Measurements from ENCODE around the gene RAD51B. TPM values are rescaled to one million over a fixed set of nuclear protein-coding genes. Genes with fewer than 3 reads are reported as not detected.

Gene RAD51B
- total RNA-seq, 1 experiment from 2014 or later: 14.2 TPM

DNA sequence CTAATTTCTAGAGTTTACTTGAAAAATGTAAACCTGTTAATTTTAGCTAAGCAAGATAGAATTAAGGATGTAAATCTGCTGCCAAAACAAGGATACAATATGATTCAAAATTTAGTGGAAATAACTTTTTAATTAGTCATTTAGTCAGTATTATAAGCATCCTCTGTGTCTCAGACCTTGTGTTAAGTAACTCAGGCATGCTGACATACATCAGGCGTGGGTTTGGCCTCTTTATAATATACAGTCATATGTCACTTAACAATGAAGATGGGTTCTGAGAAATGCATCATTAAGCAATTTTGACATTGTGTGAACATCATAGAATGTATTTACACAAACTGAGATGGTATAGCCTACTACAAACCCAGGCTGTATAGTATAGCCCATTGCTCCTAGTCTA lies 586.4 kb downstream of the RAD51B start (continued):
- TF ChIP-seq, protein P1, sequence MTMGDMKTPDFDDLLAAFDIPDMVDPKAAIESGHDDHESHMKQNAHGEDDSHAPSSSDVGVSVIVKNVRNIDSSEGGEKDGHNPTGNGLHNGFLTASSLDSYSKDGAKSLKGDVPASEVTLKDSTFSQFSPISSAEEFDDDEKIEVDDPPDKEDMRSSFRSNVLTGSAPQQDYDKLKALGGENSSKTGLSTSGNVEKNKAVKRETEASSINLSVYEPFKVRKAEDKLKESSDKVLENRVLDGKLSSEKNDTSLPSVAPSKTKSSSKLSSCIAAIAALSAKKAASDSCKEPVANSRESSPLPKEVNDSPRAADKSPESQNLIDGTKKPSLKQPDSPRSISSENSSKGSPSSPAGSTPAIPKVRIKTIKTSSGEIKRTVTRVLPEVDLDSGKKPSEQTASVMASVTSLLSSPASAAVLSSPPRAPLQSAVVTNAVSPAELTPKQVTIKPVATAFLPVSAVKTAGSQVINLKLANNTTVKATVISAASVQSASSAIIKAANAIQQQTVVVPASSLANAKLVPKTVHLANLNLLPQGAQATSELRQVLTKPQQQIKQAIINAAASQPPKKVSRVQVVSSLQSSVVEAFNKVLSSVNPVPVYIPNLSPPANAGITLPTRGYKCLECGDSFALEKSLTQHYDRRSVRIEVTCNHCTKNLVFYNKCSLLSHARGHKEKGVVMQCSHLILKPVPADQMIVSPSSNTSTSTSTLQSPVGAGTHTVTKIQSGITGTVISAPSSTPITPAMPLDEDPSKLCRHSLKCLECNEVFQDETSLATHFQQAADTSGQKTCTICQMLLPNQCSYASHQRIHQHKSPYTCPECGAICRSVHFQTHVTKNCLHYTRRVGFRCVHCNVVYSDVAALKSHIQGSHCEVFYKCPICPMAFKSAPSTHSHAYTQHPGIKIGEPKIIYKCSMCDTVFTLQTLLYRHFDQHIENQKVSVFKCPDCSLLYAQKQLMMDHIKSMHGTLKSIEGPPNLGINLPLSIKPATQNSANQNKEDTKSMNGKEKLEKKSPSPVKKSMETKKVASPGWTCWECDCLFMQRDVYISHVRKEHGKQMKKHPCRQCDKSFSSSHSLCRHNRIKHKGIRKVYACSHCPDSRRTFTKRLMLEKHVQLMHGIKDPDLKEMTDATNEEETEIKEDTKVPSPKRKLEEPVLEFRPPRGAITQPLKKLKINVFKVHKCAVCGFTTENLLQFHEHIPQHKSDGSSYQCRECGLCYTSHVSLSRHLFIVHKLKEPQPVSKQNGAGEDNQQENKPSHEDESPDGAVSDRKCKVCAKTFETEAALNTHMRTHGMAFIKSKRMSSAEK (CRISPR knock-in tag; IDR thresholded peaks at IDR 0.05; ENCODE audit: borderline replicate concordance): no peak
- TF ChIP-seq SMAD3 (CRISPR knock-in tag; IDR thresholded peaks at IDR 0.05; ENCODE audit: borderline replicate concordance): no peak
- TF ChIP-seq, protein P2, sequence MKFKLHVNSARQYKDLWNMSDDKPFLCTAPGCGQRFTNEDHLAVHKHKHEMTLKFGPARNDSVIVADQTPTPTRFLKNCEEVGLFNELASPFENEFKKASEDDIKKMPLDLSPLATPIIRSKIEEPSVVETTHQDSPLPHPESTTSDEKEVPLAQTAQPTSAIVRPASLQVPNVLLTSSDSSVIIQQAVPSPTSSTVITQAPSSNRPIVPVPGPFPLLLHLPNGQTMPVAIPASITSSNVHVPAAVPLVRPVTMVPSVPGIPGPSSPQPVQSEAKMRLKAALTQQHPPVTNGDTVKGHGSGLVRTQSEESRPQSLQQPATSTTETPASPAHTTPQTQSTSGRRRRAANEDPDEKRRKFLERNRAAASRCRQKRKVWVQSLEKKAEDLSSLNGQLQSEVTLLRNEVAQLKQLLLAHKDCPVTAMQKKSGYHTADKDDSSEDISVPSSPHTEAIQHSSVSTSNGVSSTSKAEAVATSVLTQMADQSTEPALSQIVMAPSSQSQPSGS (CRISPR knock-in tag; IDR thresholded peaks at IDR 0.05; ENCODE audit: borderline replicate concordance, low read depth): no peak
- TF ChIP-seq FOXK1 (CRISPR knock-in tag; IDR thresholded peaks at IDR 0.05): no peak
- no peak for TF ChIP-seq SOX15 (CRISPR knock-in tag; IDR thresholded peaks at IDR 0.05)

DNA sequence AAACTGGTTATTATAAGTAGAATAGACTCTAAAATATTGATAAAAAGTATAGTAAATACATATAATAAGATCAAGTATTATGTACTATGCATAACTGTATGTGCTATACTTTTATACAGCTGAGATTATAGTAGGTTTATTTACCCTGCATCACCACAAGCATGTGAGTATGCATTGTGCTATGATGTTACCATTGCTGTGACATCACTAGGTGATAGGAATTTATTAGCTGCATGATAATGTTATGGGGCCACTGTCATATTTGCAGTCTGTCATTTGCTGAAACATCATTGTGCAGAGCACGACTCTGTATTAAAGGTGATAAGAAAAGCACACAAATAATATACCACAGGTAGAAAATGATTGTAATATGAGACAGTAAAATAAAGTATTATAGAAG lies 587.7 kb downstream of the RAD51B start:
- Mint-ChIP-seq H3K27me3 (ENCODE audit: low read depth) (no peaks in the 10 kb centered on the region), H3K27ac (no peak overlapping the region), H3K36me3 (no peaks in the 10 kb centered on the region), H3K4me1 (peaks cover 12% of the 10 kb centered on the region), H3K9me3 (no peaks in the 10 kb centered on the region), H3K4me3 (no peak overlapping the region)
- ChIA-PET POLR2A (no interaction called here), CTCF (no interaction called here)
- no peak for TF ChIP-seq ETV6 (CRISPR knock-in tag; IDR thresholded peaks at IDR 0.05)
- TF ChIP-seq, protein P3, sequence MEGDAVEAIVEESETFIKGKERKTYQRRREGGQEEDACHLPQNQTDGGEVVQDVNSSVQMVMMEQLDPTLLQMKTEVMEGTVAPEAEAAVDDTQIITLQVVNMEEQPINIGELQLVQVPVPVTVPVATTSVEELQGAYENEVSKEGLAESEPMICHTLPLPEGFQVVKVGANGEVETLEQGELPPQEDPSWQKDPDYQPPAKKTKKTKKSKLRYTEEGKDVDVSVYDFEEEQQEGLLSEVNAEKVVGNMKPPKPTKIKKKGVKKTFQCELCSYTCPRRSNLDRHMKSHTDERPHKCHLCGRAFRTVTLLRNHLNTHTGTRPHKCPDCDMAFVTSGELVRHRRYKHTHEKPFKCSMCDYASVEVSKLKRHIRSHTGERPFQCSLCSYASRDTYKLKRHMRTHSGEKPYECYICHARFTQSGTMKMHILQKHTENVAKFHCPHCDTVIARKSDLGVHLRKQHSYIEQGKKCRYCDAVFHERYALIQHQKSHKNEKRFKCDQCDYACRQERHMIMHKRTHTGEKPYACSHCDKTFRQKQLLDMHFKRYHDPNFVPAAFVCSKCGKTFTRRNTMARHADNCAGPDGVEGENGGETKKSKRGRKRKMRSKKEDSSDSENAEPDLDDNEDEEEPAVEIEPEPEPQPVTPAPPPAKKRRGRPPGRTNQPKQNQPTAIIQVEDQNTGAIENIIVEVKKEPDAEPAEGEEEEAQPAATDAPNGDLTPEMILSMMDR (IDR thresholded peaks at IDR 0.05): no peak
- no peak for TF ChIP-seq ZNF396 (CRISPR knock-in tag; IDR thresholded peaks at IDR 0.05; ENCODE audit: borderline replicate concordance)
- no peak for TF ChIP-seq NFATC4 (CRISPR knock-in tag; IDR thresholded peaks at IDR 0.05)
- TF ChIP-seq CREB1 (CRISPR knock-in tag; IDR thresholded peaks at IDR 0.05): no peak
- TF ChIP-seq JAZF1 (CRISPR knock-in tag; IDR thresholded peaks at IDR 0.05): no peak
- no peak for TF ChIP-seq ZNF219 (CRISPR knock-in tag; IDR thresholded peaks at IDR 0.05; ENCODE audit: borderline replicate concordance)
- no peak for TF ChIP-seq SMAD4 (CRISPR knock-in tag; IDR thresholded peaks at IDR 0.05)
- TF ChIP-seq ZNF121 (CRISPR knock-in tag; IDR thresholded peaks at IDR 0.05): no peak
- no peak for DNase-seq (ENCODE audit: low spot score)
- ATAC-seq: no peak

DNA sequence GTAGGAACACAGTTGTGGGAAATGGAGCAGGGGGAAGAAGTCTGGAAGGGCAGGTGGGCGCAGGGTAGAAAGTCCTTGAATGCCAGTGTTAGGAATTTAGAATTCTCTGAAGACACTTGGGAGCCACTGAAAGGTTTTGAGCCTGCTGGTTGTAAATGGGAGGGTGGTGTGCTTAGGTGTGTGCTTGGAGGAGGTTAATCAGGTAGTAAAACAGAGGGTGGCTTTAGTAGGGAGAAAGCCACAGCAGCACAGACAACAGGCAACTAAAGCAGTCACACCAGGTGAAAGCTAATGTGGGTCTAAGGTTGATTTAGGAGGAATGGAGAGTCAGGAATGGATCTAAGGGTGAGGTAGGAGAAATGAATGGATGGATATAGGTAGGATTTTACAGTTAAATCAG lies 588.2 kb downstream of the RAD51B start:
- Mint-ChIP-seq H3K9me3 (no peaks in the 10 kb centered on the region), H3K4me3 (no peak overlapping the region), H3K36me3 (no peaks in the 10 kb centered on the region), H3K27me3 (ENCODE audit: low read depth) (no peaks in the 10 kb centered on the region), H3K4me1 (peaks cover 12% of the 10 kb centered on the region), H3K27ac (peak overlapping the region; percentile 15; the same call in 1 of the 2 replicates)
- POLR2A ChIA-PET: interaction anchor here (0.6 kb wide), 1 partner anchor 332 kb away, joined by 4 read pairs; no protein-coding TSS in a partner anchor
- no peak for DNase-seq (ENCODE audit: low spot score)
- ATAC-seq: peak; percentile 43; the same call in 1 of the 2 replicates
- CTCF ChIA-PET: interaction anchor here (0.9 to 1.8 kb wide), 4 partner anchors 44 to 463 kb away, joined by 3 to 7 read pairs (median 4); no protein-coding TSS in a partner anchor
- TF ChIP-seq ATF1 (CRISPR knock-in tag; IDR thresholded peaks at IDR 0.05) (no peak), FOXP1 (CRISPR knock-in tag; IDR thresholded peaks at IDR 0.05; ENCODE audit: borderline replicate concordance) (no peak), TEAD4 (CRISPR knock-in tag; IDR thresholded peaks at IDR 0.05) (no peak), MYBL2 (CRISPR knock-in tag; IDR thresholded peaks at IDR 0.05) (no peak), JUN (CRISPR knock-in tag; IDR thresholded peaks at IDR 0.05) (no peak), MXD4 (CRISPR knock-in tag; IDR thresholded peaks at IDR 0.05; ENCODE audit: borderline replicate concordance) (no peak)
- TF ChIP-seq, protein P4, sequence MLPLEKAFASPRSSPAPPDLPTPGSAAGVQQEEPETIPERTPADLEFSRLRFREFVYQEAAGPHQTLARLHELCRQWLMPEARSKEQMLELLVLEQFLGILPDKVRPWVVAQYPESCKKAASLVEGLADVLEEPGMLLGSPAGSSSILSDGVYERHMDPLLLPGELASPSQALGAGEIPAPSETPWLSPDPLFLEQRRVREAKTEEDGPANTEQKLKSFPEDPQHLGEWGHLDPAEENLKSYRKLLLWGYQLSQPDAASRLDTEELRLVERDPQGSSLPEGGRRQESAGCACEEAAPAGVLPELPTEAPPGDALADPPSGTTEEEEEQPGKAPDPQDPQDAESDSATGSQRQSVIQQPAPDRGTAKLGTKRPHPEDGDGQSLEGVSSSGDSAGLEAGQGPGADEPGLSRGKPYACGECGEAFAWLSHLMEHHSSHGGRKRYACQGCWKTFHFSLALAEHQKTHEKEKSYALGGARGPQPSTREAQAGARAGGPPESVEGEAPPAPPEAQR (CRISPR knock-in tag; IDR thresholded peaks at IDR 0.05): no peak
- TF ChIP-seq, protein P5, sequence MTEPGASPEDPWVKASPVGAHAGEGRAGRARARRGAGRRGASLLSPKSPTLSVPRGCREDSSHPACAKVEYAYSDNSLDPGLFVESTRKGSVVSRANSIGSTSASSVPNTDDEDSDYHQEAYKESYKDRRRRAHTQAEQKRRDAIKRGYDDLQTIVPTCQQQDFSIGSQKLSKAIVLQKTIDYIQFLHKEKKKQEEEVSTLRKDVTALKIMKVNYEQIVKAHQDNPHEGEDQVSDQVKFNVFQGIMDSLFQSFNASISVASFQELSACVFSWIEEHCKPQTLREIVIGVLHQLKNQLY (CRISPR knock-in tag; IDR thresholded peaks at IDR 0.05): no peak
- TF ChIP-seq, protein P6, sequence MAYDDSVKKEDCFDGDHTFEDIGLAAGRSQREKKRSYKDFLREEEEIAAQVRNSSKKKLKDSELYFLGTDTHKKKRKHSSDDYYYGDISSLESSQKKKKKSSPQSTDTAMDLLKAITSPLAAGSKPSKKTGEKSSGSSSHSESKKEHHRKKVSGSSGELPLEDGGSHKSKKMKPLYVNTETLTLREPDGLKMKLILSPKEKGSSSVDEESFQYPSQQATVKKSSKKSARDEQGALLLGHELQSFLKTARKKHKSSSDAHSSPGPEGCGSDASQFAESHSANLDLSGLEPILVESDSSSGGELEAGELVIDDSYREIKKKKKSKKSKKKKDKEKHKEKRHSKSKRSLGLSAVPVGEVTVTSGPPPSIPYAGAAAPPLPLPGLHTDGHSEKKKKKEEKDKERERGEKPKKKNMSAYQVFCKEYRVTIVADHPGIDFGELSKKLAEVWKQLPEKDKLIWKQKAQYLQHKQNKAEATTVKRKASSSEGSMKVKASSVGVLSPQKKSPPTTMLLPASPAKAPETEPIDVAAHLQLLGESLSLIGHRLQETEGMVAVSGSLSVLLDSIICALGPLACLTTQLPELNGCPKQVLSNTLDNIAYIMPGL (CRISPR knock-in tag; IDR thresholded peaks at IDR 0.05): no peak
